HEK293 (cell line): ENCODE results near the gene CFAP221.

Experiments used
- CTCF ChIA-PET: fragments of 350-600 bp; formaldehyde crosslinking; extraction: SDS; loops from one replicate; lab custom pipeline; 2021; ENCODE audit warnings: antibody characterized with exemption; lab: Yijun Ruan, JAX
- POLR2A ChIA-PET: fragments of 300-600 bp; formaldehyde crosslinking; extraction: SDS; loops from one replicate; lab custom pipeline; 2020; ENCODE audit warnings: antibody characterized with exemption, inconsistent platforms; lab: Yijun Ruan, JAX
- H3K27ac ChIP-seq: fragments of 200-500 bp; sonication (Bioruptor generic); 2 replicates; pipeline ENCODE4 v1.5.1; 2014; ENCODE audit warnings: low read depth, low read length, control low read depth, inconsistent platforms; ENCODE audit errors: extremely low read depth
- H3K36me3 ChIP-seq, 2 experiments: fragments of 200-500 bp in 1 of 2; sonication (Bioruptor generic) in 1 of 2; 1 replicate in 1 of 2; 2 replicates in 1 of 2; pipeline ENCODE4 v1.5.1; 2014 to 2017; ENCODE audit warnings: inconsistent platforms in 2 of 2, low read length in 2 of 2; ENCODE audit not compliant: control insufficient read depth in 2 of 2, insufficient read depth in 1 of 2
- H3K4me1 ChIP-seq: fragments of 200-500 bp; sonication (Bioruptor generic); 2 replicates; pipeline ENCODE4 v1.5.1; 2014; ENCODE audit warnings: mild to moderate bottlenecking, low read length, inconsistent platforms; ENCODE audit not compliant: control insufficient read depth, insufficient read depth
- H3K4me3 ChIP-seq: 2 replicates; pipeline ENCODE4 v1.5.1; 2011; ENCODE audit warnings: low read depth, mild to moderate bottlenecking, control low read depth, low read length, moderate library complexity
- H3K9me3 ChIP-seq: fragments of 200-500 bp; sonication (Bioruptor generic); 2 replicates; pipeline ENCODE4 v1.5.1; 2014; ENCODE audit warnings: low read depth, low read length, inconsistent platforms; ENCODE audit not compliant: control insufficient read depth, insufficient read depth
- SALL2 ChIP-seq: fragments of 450-650 bp; formaldehyde crosslinking; IDR thresholded peaks from 2 replicates; pipeline ENCODE4 v1.5.0; 2017; ENCODE audit warnings: missing biosample characterization, mild to moderate bottlenecking, missing genetic modification characterization, borderline replicate concordance
- SP3 ChIP-seq: fragments of 450-650 bp; formaldehyde crosslinking; IDR thresholded peaks from 2 replicates; pipeline ENCODE4 v1.5.1; 2016; ENCODE audit warnings: missing biosample characterization, missing genetic modification characterization
- ZBTB1 ChIP-seq: fragments of 450-650 bp; formaldehyde crosslinking; IDR thresholded peaks from 2 replicates; pipeline ENCODE4 v1.5.1; 2016; ENCODE audit warnings: missing biosample characterization, missing genetic modification characterization
- ZBTB7A ChIP-seq: fragments of 450-650 bp; formaldehyde crosslinking; IDR thresholded peaks from 2 replicates; pipeline ENCODE4 v1.5.1; 2016; ENCODE audit warnings: low read depth, missing biosample characterization, missing genetic modification characterization
- ZFHX2 ChIP-seq: fragments of 450-650 bp; formaldehyde crosslinking; conservative IDR thresholded peaks from 2 replicates; pipeline ENCODE4 v1.5.1; 2016; ENCODE audit warnings: missing biosample characterization, missing genetic modification characterization
- ZNF10 ChIP-seq: fragments of 450-650 bp; formaldehyde crosslinking; IDR thresholded peaks from 2 replicates; pipeline ENCODE4 v1.5.1; 2017; ENCODE audit warnings: missing biosample characterization, missing genetic modification characterization
- ZNF148 ChIP-seq: fragments of 450-650 bp; formaldehyde crosslinking; IDR thresholded peaks from 2 replicates; pipeline ENCODE4 v1.5.0; 2017; ENCODE audit warnings: missing biosample characterization, missing genetic modification characterization, borderline replicate concordance
- ZNF202 ChIP-seq: fragments of 450-650 bp; formaldehyde crosslinking; IDR thresholded peaks from 2 replicates; pipeline ENCODE4 v1.5.1; 2016; ENCODE audit warnings: missing biosample characterization, missing genetic modification characterization, borderline replicate concordance
- ZNF214 ChIP-seq: fragments of 450-650 bp; formaldehyde crosslinking; IDR thresholded peaks from 2 replicates; pipeline ENCODE4 v1.5.1; 2017; ENCODE audit warnings: missing biosample characterization, mild to moderate bottlenecking, missing genetic modification characterization, borderline replicate concordance
- ZNF266 ChIP-seq: fragments of 450-650 bp; formaldehyde crosslinking; IDR thresholded peaks from 2 replicates; pipeline ENCODE4 v1.5.1; 2016; ENCODE audit warnings: missing biosample characterization, missing genetic modification characterization, low read depth
- ZNF280D ChIP-seq: fragments of 450-650 bp; formaldehyde crosslinking; IDR thresholded peaks from 2 replicates; pipeline ENCODE4 v1.5.1; 2016; ENCODE audit warnings: missing biosample characterization, missing genetic modification characterization
- ZNF362 ChIP-seq: fragments of 450-650 bp; formaldehyde crosslinking; IDR thresholded peaks from 2 replicates; pipeline ENCODE4 v1.5.1; 2016; ENCODE audit warnings: missing biosample characterization, missing genetic modification characterization
- ZNF391 ChIP-seq: fragments of 450-650 bp; formaldehyde crosslinking; IDR thresholded peaks from 2 replicates; pipeline ENCODE4 v1.5.1; 2016; ENCODE audit warnings: low read depth, missing biosample characterization, missing genetic modification characterization, borderline replicate concordance
- ZNF394 ChIP-seq: fragments of 450-650 bp; formaldehyde crosslinking; IDR thresholded peaks from 2 replicates; pipeline ENCODE4 v1.5.1; 2016; ENCODE audit warnings: missing biosample characterization, missing genetic modification characterization, mild to moderate bottlenecking, moderate library complexity, borderline replicate concordance
- ZNF501 ChIP-seq: fragments of 450-650 bp; formaldehyde crosslinking; IDR thresholded peaks from 2 replicates; pipeline ENCODE4 v1.5.1; 2016; ENCODE audit warnings: missing biosample characterization, missing genetic modification characterization
- ZNF639 ChIP-seq: fragments of 450-650 bp; formaldehyde crosslinking; IDR thresholded peaks from 2 replicates; pipeline ENCODE4 v1.5.1; 2016; ENCODE audit warnings: missing biosample characterization, missing genetic modification characterization
- ZNF677 ChIP-seq: fragments of 450-650 bp; IDR thresholded peaks from 2 replicates; pipeline ENCODE4 v1.5.0; 2018; ENCODE audit warnings: missing biosample characterization, mild to moderate bottlenecking, missing genetic modification characterization, moderate library complexity
- ZNF768 ChIP-seq: fragments of 450-650 bp; formaldehyde crosslinking; IDR thresholded peaks from 2 replicates; pipeline ENCODE4 v1.5.1; 2018; ENCODE audit warnings: missing biosample characterization, mild to moderate bottlenecking, missing genetic modification characterization
- ZNF777 ChIP-seq: fragments of 450-650 bp; formaldehyde crosslinking; IDR thresholded peaks from 2 replicates; pipeline ENCODE4 v1.5.1; 2017; ENCODE audit warnings: missing biosample characterization, missing genetic modification characterization, borderline replicate concordance
- ZSCAN4 ChIP-seq: fragments of 450-650 bp; formaldehyde crosslinking; IDR thresholded peaks from 2 replicates; pipeline ENCODE4 v1.5.1; 2017; ENCODE audit warnings: missing biosample characterization, missing genetic modification characterization
- ZXDB ChIP-seq: fragments of 450-650 bp; formaldehyde crosslinking; IDR thresholded peaks from 2 replicates; pipeline ENCODE4 v1.5.1; 2016; ENCODE audit warnings: missing biosample characterization, missing genetic modification characterization

Gene CFAP221

GRCh38 chr2:119625226-119625625, 81.0 kb downstream of the CFAP221 start:
- no peak overlapping the region for H3K4me3 ChIP-seq
- H3K27ac ChIP-seq, result no peak overlapping the region
- H3K4me1 ChIP-seq, result no peaks in the 10 kb centered on the region
- POLR2A ChIA-PET, result no interaction called here
- CTCF ChIA-PET, result interaction anchor here (1.2 kb wide), 1 partner anchor 16 kb away, joined by 3 read pairs; no protein-coding TSS in a partner anchor
- no peak for TF ChIP-seq ZNF639
- H3K36me3 ChIP-seq, result no peaks in the 10 kb centered on the region
- H3K9me3 ChIP-seq, result no peaks in the 10 kb centered on the region

- Histone ChIP-seq H3K27ac (no peak overlapping the region), H3K4me3 (no peak overlapping the region), H3K4me1 (no peaks in the 10 kb centered on the region), H3K9me3 (no peaks in the 10 kb centered on the region), H3K36me3 (no peaks in the 10 kb centered on the region)
- ChIA-PET CTCF (interaction anchor here (0.5 to 3.5 kb wide), 2 partner anchors 12 to 21 kb away, joined by 3 to 29 read pairs; no protein-coding TSS in a partner anchor), POLR2A (no interaction called here)
- TF ChIP-seq ZNF280D (tag by site-specific recombination) (no peak), ZBTB1 (tag by site-specific recombination) (no peak), ZNF148 (tag by site-specific recombination) (no peak), ZNF768 (tag by site-specific recombination) (no peak), SP3 (tag by site-specific recombination) (no peak), ZNF501 (tag by site-specific recombination) (no peak), SALL2 (tag by site-specific recombination) (no peak), ZNF10 (tag by site-specific recombination) (no peak), ZBTB7A (tag by site-specific recombination) (no peak), ZSCAN4 (tag by site-specific recombination) (no peak), ZNF777 (no peak), ZNF214 (tag by site-specific recombination) (no peak), ZNF391 (tag by site-specific recombination) (no peak), ZNF266 (tag by site-specific recombination) (no peak), ZXDB (tag by site-specific recombination) (no peak), ZNF202 (tag by site-specific recombination) (no peak), ZNF394 (tag by site-specific recombination) (no peak), ZFHX2 (tag by site-specific recombination) (no peak), ZNF362 (tag by site-specific recombination) (no peak), ZNF677 (tag by site-specific recombination) (no peak)
These were observed 85.1 kb downstream of the CFAP221 start for GRCh38 chr2:119629323-119629825.
